Renal pelvis (tissue), 4 donors: ENCODE results near the gene CNTNAP4. TPM values are rescaled to one million over a fixed set of nuclear protein-coding genes. Genes with fewer than 3 reads are reported as not detected.

Experiments
- DNase-seq: peaks from one replicate; pipeline ENCODE4 v3.0.0-alpha.2; 2013
- polyA plus RNA-seq, 3 donors: library from polyadenylated mRNA; unstranded; fragments of 120-200 nt; gene quantifications; one replicate each; pipeline ENCODE4 v1.2.1, GENCODE V29; 2013; ENCODE audit not compliant: insufficient read length in 3 of 3

CNTNAP4 gene
- polyA plus RNA-seq, 3 donors: 0.09 to 0.48 (median 0.28) TPM

- DNase-seq: no peak
Observed at GRCh38 chr16:76487411-76488064, 210.3 kb downstream of the CNTNAP4 start.

DNA sequence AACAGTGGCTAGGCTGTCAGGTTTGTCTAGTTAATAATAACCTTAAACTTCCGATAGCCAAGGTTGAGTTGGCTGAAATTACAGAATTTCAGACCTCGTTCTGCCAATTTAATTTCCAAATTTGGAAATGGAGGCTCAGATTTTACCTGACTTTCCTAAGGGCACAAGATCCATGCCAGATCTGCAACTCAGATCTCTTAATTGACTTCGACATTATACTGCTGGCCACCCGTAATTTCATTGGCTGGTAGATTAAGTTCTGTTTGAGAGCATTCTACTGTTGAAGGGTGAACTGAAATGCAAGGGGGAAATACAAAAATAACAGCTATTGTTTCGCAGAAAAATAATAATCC is 210.8 kb downstream of the CNTNAP4 start:
- no peak for DNase-seq

DNA sequence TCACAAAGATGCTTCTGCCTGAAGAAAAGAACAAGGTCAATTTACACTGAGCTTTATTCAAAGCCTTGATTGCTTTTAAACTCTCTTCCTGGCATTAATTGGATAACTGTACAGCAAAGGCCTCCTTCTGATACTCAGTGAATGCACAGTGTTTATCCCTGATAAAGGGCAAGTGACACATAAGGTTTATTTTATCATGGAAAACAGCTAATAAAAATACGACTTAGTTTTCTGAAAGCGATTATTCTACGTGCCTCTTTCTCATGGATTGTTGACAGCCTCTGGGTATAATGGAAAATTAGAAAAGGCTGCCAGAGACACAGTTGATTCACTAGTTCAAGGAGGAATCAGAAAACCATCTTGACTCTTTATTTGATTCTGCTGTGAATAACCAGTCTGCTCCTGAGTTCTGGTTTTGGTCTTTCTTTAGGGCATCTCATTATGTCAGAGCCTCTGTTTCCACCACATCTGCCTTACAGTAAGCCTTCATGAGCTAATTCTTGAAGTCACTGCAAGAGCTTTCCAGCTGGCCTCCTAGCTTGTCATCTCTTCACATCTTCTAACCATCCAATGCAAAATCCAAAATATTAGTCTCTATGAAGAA is 212.9 kb downstream of the CNTNAP4 start:
- no peak for DNase-seq

GRCh38 chr16:76500006-76500405 is 222.8 kb downstream of the CNTNAP4 start:
- no peak for DNase-seq

DNA sequence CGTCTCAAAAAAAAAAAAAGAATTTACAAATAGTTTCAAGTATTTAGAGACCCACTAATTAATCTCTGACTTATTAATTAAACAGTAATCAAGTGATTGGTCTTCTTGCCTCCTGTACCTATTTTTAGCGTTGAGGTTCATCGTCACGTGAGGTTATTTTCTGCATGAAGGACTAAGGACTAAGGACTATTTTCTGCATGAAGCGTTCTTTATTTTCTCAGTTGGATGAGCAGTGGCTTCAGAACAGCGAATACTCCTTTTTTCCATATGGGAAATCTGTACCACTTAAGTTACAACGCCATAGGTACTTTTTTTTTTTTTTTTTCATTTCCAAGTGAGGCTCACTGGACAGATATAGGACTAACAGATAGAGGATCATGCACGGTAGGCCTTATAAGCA is 224.9 kb downstream of the CNTNAP4 start:
- DNase-seq: no peak

DNA sequence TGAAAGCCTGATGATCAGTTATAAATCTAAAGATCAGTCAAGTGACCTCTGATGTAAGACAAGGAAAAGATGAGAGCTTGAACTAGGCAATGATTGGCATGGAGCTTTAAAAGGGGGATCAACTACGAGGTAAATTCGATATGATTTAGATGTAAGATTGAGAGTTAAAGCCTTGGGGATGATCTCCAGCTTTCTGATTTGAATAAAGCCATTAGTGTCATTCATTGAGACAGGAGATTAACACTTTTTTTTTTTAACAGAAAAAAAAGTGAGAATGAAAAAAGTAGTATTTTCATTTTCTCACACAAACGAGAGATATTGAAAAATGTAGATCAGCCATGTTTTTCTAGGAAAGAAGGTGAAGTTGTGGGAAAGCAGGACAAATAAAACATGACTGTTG is 225.4 kb downstream of the CNTNAP4 start:
- DNase-seq: no peak

DNA sequence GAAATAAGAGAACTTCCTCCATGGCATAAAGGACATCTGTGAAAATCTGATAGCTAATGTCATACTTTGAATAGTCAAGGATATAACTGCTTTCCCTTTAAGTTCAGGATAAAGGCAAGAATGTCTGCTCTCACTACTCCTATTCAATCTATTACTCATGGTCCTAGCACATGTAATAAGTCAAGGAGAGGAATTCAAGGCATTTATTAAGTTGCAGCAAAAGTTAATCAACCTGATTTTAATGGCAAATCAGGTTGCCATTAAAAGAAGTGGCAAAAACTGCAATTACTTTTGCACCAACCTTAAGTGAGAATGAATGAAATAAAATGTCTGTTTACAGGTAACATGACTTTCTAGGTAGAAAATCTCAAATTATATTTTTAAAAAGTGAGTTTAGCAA is 225.9 kb downstream of the CNTNAP4 start:
- DNase-seq: no peak

GRCh38 chr16:76511203-76511602 is 234.0 kb downstream of the CNTNAP4 start:
- DNase-seq: no peak

- no peak for DNase-seq
Observed at GRCh38 chr16:76518781-76519180, 241.6 kb downstream of the CNTNAP4 start.

GRCh38 chr16:76524356-76524755 is 247.2 kb downstream of the CNTNAP4 start:
- no peak for DNase-seq

GRCh38 chr16:76524769-76525168 is 247.6 kb downstream of the CNTNAP4 start:
- DNase-seq: no peak

DNA sequence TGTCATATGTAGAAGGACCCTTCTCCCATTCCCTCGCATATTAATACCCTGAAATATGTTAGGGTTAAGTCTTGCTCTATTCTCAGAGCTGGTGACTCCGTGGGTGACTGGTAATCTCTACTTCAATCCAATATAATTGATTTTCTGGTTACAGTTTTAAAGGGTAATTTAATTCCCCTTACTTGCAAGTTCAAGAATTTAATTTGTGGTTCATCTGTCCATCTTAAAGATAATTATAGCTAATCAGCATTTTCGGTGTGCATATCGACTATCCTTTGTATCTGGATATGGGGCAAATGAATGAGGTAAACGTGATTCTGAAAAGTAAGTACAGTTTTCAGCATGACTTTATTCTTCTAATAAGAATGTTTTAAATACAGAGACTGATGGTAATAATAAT is 250.0 kb downstream of the CNTNAP4 start:
- DNase-seq: no peak

DNA sequence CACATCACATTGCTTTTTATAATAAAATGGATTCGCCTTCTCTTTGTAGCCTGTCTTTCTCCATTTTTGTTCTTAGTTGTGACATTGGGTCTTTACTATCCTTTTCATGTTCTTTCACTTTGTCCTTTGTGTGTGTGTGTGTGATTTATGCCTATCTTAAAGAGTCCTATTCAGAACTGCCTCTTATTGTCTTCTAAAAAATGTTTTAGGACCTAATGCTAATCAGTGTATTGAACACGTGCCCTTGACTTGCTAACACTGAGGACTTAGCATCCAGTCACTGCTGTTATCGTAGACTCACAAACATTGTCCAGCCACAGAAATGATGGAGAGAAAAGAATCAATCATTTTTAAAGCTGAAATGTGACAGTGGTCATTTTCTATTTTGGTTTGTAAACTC is 251.9 kb downstream of the CNTNAP4 start:
- DNase-seq: no peak

- no peak for DNase-seq
Observed at GRCh38 chr16:76531236-76531635, 254.0 kb downstream of the CNTNAP4 start.

DNA sequence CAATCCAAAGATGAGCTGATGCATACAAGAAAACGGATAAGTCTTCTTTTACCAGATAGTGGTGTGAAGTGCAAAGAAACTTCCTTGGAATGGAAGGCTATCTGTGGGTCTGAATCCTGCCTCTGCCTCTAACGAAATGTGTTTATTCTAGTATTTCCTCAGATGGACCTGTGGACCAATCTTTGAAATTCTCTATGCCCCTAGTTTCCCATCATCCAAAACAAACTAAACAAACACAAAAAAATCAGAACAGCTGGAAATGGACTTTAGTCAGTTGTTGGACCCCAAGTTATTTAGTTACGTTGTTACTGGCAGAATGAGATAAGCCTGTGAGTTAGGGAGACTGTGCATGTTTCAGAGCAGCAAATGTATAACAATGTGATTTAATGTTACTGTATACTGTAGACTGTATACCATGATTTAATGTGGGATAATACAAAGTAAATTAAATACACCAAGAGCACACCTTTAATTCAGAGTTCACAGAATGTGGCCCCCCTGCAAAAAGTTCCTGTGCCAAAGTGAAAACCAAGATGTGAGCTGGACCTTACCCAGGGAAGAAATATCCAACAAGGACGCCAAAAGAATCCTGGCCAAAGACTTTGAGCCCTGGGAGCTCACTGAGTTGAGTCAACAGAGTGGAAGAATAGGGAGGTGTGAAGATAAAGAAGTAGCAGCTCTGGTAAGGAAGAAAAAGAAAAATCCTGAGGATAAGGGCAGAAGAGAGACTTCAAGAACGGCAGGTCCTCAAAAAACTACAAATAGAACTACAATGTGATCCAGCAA is 255.2 kb downstream of the CNTNAP4 start:
- DNase-seq: no peak

DNA sequence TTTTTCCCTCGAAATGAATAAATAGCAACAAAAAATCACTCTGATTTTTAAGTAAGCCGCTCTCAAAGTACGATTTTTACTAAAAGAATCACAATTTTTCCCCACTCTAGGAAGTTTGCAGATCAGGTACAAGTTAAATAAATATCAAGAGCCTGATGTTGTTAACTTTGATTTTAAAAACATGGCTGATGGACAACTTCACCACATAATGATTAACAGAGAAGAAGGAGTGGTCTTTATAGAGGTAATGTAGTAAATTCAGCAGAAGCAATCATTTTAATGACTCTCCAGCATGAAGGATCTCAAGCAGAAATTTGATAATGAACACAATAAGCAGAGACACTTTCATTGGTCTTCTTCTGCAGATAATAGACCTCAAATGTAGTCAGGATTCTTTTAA is 262.4 kb downstream of the CNTNAP4 start:
- no peak for DNase-seq

GRCh38 chr16:76541070-76541469 is 263.9 kb downstream of the CNTNAP4 start:
- no peak for DNase-seq

DNA sequence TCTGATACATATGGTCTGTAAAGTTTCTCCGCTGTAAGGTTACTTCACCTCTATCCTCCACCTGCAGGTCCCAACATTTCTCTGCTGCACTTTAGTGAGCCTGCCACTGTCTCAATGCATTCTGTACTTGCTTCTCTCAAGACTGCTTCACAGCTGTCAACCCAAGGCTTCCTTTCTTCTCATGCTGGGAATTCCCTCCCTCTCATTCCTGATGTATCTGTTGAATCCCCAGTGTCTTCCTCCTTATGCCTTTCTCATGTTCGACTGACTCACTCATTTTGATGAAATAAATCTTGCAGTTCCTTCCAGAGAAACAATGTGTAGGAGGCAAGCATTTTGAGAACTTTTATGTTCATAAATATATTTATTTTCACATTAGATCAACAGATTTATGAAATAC is 288.3 kb downstream of the CNTNAP4 start:
- DNase-seq: no peak

DNA sequence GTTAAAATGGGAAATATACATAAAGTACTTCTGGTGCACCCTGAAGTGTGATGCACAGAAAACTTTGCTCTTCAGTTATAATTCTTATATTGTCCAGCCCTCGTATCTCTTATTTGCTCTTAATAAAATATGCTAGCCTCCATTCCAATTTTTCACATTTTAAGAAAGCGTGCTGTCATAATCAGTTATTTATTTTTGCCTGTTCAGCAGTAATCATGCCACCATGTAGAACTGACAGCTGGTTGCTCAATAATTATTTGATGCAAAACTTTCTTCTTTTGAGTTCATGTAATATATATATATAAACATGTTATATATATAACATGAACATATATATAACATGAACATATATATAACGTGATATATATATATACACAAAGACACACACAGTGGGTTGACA is 294.6 kb downstream of the CNTNAP4 start:
- no peak for DNase-seq

- DNase-seq: no peak
Observed at GRCh38 chr16:76573281-76573680, 296.1 kb downstream of the CNTNAP4 start.

- DNase-seq: no peak
Observed at GRCh38 chr16:76574651-76575050, 297.4 kb downstream of the CNTNAP4 start.

DNA sequence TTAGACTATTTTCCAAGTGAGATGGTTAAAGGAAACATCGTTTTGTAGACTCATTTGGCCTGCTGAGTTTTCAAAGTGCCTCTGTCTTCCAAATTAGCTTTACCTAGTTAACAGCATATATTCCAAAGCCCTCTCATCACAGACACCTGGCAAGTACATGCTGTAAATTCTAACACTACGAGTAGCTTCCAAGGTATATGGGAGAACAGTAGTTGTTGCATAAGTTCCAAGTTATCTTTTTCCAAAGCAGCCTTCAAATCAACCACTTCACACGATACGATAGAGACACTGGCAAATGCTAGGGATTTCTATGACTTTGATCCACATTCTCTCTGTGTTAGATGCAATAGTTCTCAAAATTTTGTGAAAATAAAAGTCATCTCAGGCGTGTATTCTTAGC is 299.3 kb downstream of the CNTNAP4 start:
- DNase-seq: no peak

DNA sequence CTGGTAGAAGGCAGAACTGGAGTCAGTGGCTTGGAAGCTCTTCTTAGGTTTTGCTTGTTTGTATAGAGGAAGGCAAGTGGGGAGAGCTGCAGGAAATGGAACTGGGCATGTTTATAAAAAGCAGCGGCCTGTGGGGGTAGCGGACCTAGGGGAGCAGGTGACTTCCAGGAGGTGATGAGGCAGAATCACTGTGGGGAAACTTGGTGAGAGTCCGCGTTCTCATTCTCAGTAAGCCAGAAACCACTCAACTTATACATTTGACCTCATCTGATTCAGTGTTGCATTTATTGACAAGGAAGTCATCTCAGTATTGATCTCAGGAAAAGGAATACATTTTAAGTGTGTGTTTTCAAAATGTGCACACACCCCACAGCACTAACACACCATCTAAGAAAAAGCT is 299.8 kb downstream of the CNTNAP4 start:
- DNase-seq: no peak
